ENCODE data around the gene CTSK.
A peak's percentile ranks its signal among the peaks of the same experiment; 100 is the strongest.
"Not testable (repeated sequence)": the region's sequence is repeated elsewhere in the genome, so short reads cannot be mapped to it uniquely, and the experiment has no call there.

Gene CTSK

DNA sequence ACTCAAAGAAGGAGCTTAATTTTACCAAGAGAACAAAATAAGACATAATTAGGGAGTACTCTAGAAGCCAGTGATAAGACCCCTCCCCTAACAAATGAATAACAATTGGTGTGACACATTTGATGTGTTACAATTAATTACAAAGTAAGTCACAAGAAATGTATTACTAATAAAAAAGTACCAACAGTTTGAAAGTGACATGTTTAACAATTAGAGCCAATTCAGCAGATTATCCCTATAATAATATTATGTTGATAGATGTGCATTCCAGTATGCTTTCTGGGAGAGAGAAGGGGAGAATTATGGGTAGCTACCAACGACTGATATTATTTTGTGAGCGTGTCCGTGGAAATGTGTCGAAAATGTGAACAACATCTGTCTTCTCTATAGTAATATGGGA is 19.1 kb downstream of the CTSK start:
- H3K9ac ChIP-seq (ENCODE audit: low read depth in 1 of 2, low read length in 2 of 2): no peak overlapping the region
- H3K4me3 ChIP-seq (ENCODE audit: low read length in 2 of 2): no peak overlapping the region
- no peaks in the 10 kb centered on the region for H3K9me3 ChIP-seq (ENCODE audit: control insufficient read depth in 2 of 2, low read length in 2 of 2)
- no peaks in the 10 kb centered on the region for H3K36me3 ChIP-seq (ENCODE audit: control insufficient read depth in 2 of 2, insufficient read depth in 2 of 2, low read length in 2 of 2)
- no peak overlapping the region for H3K27ac ChIP-seq (ENCODE audit: low read depth in 2 of 2, low read length in 2 of 2)
- no peaks in the 10 kb centered on the region for H3K4me1 ChIP-seq (ENCODE audit: control insufficient read depth in 2 of 2, insufficient read depth in 2 of 2, low read length in 2 of 2)
- H3K27me3 ChIP-seq (ENCODE audit: control insufficient read depth in 2 of 2, insufficient read depth in 2 of 2, low read length in 2 of 2): no peaks in the 10 kb centered on the region

- no peaks in the 10 kb centered on the region for H3K4me1 ChIP-seq (ENCODE audit: control insufficient read depth in 2 of 2, insufficient read depth in 2 of 2, low read length in 2 of 2)
- no peak overlapping the region for H3K9ac ChIP-seq (ENCODE audit: low read depth in 1 of 2, low read length in 2 of 2)
- H3K27me3 ChIP-seq (ENCODE audit: control insufficient read depth in 2 of 2, insufficient read depth in 2 of 2, low read length in 2 of 2): no peaks in the 10 kb centered on the region
- no peaks in the 10 kb centered on the region for H3K9me3 ChIP-seq (ENCODE audit: control insufficient read depth in 2 of 2, low read length in 2 of 2)
- H3K36me3 ChIP-seq (ENCODE audit: control insufficient read depth in 2 of 2, insufficient read depth in 2 of 2, low read length in 2 of 2): no peaks in the 10 kb centered on the region
- no peak overlapping the region for H3K27ac ChIP-seq (ENCODE audit: low read depth in 2 of 2, low read length in 2 of 2)
- H3K4me3 ChIP-seq (ENCODE audit: low read length in 2 of 2): no peak overlapping the region
Observed at GRCh38 chr1:150787455-150787854, 20.6 kb downstream of the CTSK start.

GRCh38 chr1:150780510-150780909 is 27.6 kb downstream of the CTSK start:
- Histone ChIP-seq H3K27me3 (ENCODE audit: control insufficient read depth in 2 of 2, insufficient read depth in 2 of 2, low read length in 2 of 2) (no peaks in the 10 kb centered on the region), H3K27ac (ENCODE audit: low read depth in 2 of 2, low read length in 2 of 2) (no peak overlapping the region), H3K36me3 (ENCODE audit: control insufficient read depth in 2 of 2, insufficient read depth in 2 of 2, low read length in 2 of 2) (no peaks in the 10 kb centered on the region), H3K9ac (ENCODE audit: low read depth in 1 of 2, low read length in 2 of 2) (no peak overlapping the region), H3K4me3 (ENCODE audit: low read length in 2 of 2) (no peak overlapping the region), H3K4me1 (ENCODE audit: control insufficient read depth in 2 of 2, insufficient read depth in 2 of 2, low read length in 2 of 2) (no peaks in the 10 kb centered on the region), H3K9me3 (ENCODE audit: control insufficient read depth in 2 of 2, low read length in 2 of 2) (no peaks in the 10 kb centered on the region)

DNA sequence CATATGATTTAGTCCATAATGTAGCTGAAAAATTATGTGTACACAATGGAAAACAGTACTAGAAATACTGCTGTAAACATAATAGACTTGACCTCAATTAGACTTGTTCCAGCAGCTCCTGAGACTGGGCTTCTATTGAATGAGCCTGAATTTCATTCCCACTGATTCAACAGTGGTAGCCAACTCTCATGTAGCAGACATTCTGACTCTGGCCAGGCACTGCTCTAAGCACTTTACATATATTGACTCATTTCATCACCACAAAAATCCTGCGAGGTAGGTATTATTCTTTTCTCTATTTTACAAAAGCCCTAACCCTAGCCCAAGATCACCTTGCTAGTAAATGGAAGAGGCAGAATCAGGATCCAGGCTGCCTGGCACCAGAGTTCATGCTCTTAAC is 29.7 kb downstream of the CTSK start:
- Histone ChIP-seq H3K36me3 (ENCODE audit: control insufficient read depth in 2 of 2, insufficient read depth in 2 of 2, low read length in 2 of 2) (no peaks in the 10 kb centered on the region), H3K9ac (ENCODE audit: low read depth in 1 of 2, low read length in 2 of 2) (no peak overlapping the region), H3K27ac (ENCODE audit: low read depth in 2 of 2, low read length in 2 of 2) (no peak overlapping the region), H3K4me1 (ENCODE audit: control insufficient read depth in 2 of 2, insufficient read depth in 2 of 2, low read length in 2 of 2) (no peaks in the 10 kb centered on the region), H3K27me3 (ENCODE audit: control insufficient read depth in 2 of 2, insufficient read depth in 2 of 2, low read length in 2 of 2) (no peaks in the 10 kb centered on the region), H3K4me3 (ENCODE audit: low read length in 2 of 2) (no peak overlapping the region), H3K9me3 (ENCODE audit: control insufficient read depth in 2 of 2, low read length in 2 of 2) (no peaks in the 10 kb centered on the region)

DNA sequence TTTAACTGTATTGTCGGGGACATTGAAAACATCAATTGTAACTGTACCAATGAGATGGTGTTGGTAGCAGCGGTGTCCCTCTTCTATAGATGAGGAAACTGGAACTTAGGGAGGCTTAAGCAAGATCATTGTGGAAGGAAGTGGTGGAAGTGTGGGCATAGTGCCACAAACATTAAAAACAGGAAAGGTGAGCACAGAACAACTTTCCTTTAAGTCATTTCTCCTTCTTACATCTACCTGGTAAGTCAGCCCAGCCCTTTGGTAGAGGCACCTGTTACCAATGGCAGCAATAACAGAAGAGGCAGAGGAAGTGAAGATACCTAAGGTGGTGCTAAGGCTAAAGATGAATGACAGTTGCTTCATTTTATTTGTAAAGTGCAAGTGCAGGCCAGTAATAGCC is 30.5 kb downstream of the CTSK start:
- Histone ChIP-seq H3K27ac (ENCODE audit: low read depth in 2 of 2, low read length in 2 of 2) (no peak overlapping the region), H3K9ac (ENCODE audit: low read depth in 1 of 2, low read length in 2 of 2) (no peak overlapping the region), H3K36me3 (ENCODE audit: control insufficient read depth in 2 of 2, insufficient read depth in 2 of 2, low read length in 2 of 2) (no peaks in the 10 kb centered on the region), H3K4me3 (ENCODE audit: low read length in 2 of 2) (no peak overlapping the region), H3K9me3 (ENCODE audit: control insufficient read depth in 2 of 2, low read length in 2 of 2) (no peaks in the 10 kb centered on the region), H3K27me3 (ENCODE audit: control insufficient read depth in 2 of 2, insufficient read depth in 2 of 2, low read length in 2 of 2) (no peaks in the 10 kb centered on the region), H3K4me1 (ENCODE audit: control insufficient read depth in 2 of 2, insufficient read depth in 2 of 2, low read length in 2 of 2) (no peaks in the 10 kb centered on the region)

GRCh38 chr1:150775931-150776505 is 32.0 kb downstream of the CTSK start:
- H3K36me3 ChIP-seq (ENCODE audit: control insufficient read depth in 2 of 2, insufficient read depth in 2 of 2, low read length in 2 of 2); H3K27me3 ChIP-seq (ENCODE audit: control insufficient read depth in 2 of 2, insufficient read depth in 2 of 2, low read length in 2 of 2); H3K4me1 ChIP-seq (ENCODE audit: control insufficient read depth in 2 of 2, insufficient read depth in 2 of 2, low read length in 2 of 2); H3K9ac ChIP-seq (ENCODE audit: low read depth in 1 of 2, low read length in 2 of 2); H3K27ac ChIP-seq (ENCODE audit: low read depth in 2 of 2, low read length in 2 of 2); H3K4me3 ChIP-seq (ENCODE audit: low read length in 2 of 2); H3K9me3 ChIP-seq (ENCODE audit: control insufficient read depth in 2 of 2, low read length in 2 of 2): not testable (repeated sequence)

- Histone ChIP-seq H3K27ac (ENCODE audit: low read depth in 2 of 2, low read length in 2 of 2) (no peak overlapping the region), H3K4me3 (ENCODE audit: low read length in 2 of 2) (no peak overlapping the region), H3K9me3 (ENCODE audit: control insufficient read depth in 2 of 2, low read length in 2 of 2) (no peaks in the 10 kb centered on the region), H3K27me3 (ENCODE audit: control insufficient read depth in 2 of 2, insufficient read depth in 2 of 2, low read length in 2 of 2) (no peaks in the 10 kb centered on the region), H3K4me1 (ENCODE audit: control insufficient read depth in 2 of 2, insufficient read depth in 2 of 2, low read length in 2 of 2) (no peaks in the 10 kb centered on the region), H3K9ac (ENCODE audit: low read depth in 1 of 2, low read length in 2 of 2) (no peak overlapping the region), H3K36me3 (ENCODE audit: control insufficient read depth in 2 of 2, insufficient read depth in 2 of 2, low read length in 2 of 2) (no peaks in the 10 kb centered on the region)
Observed at GRCh38 chr1:150775276-150775675, 32.8 kb downstream of the CTSK start.

GRCh38 chr1:150772326-150772725 is 35.7 kb downstream of the CTSK start:
- H3K9ac ChIP-seq (ENCODE audit: low read depth in 1 of 2, low read length in 2 of 2): no peak overlapping the region
- no peak overlapping the region for H3K27ac ChIP-seq (ENCODE audit: low read depth in 2 of 2, low read length in 2 of 2)
- H3K4me1 ChIP-seq (ENCODE audit: control insufficient read depth in 2 of 2, insufficient read depth in 2 of 2, low read length in 2 of 2): no peaks in the 10 kb centered on the region
- H3K27me3 ChIP-seq (ENCODE audit: control insufficient read depth in 2 of 2, insufficient read depth in 2 of 2, low read length in 2 of 2): no peaks in the 10 kb centered on the region
- H3K36me3 ChIP-seq (ENCODE audit: control insufficient read depth in 2 of 2, insufficient read depth in 2 of 2, low read length in 2 of 2): no peaks in the 10 kb centered on the region
- no peaks in the 10 kb centered on the region for H3K9me3 ChIP-seq (ENCODE audit: control insufficient read depth in 2 of 2, low read length in 2 of 2)
- no peak overlapping the region for H3K4me3 ChIP-seq (ENCODE audit: low read length in 2 of 2)

- not testable (repeated sequence) for H3K36me3 ChIP-seq (ENCODE audit: control insufficient read depth in 2 of 2, insufficient read depth in 2 of 2, low read length in 2 of 2); H3K27ac ChIP-seq (ENCODE audit: low read depth in 2 of 2, low read length in 2 of 2); H3K4me3 ChIP-seq (ENCODE audit: low read length in 2 of 2); H3K27me3 ChIP-seq (ENCODE audit: control insufficient read depth in 2 of 2, insufficient read depth in 2 of 2, low read length in 2 of 2); H3K9ac ChIP-seq (ENCODE audit: low read depth in 1 of 2, low read length in 2 of 2); H3K9me3 ChIP-seq (ENCODE audit: control insufficient read depth in 2 of 2, low read length in 2 of 2)
- peaks cover 10 to 17% of the 10 kb centered on the region in 2 donors for H3K4me1 ChIP-seq (ENCODE audit: control insufficient read depth in 2 of 2, insufficient read depth in 2 of 2, low read length in 2 of 2)
Observed at GRCh38 chr1:150767704-150768103, 40.4 kb downstream of the CTSK start.

GRCh38 chr1:150765977-150766301 is 42.1 kb downstream of the CTSK start:
- peak overlapping the region; percentile 69 to 91 for H3K4me3 ChIP-seq (ENCODE audit: low read length in 2 of 2)
- H3K9ac ChIP-seq (ENCODE audit: low read depth in 1 of 2, low read length in 2 of 2): peak overlapping the region; percentile 70 to 94
- not testable (repeated sequence) for H3K9me3 ChIP-seq (ENCODE audit: control insufficient read depth in 2 of 2, low read length in 2 of 2); H3K36me3 ChIP-seq (ENCODE audit: control insufficient read depth in 2 of 2, insufficient read depth in 2 of 2, low read length in 2 of 2); H3K27me3 ChIP-seq (ENCODE audit: control insufficient read depth in 2 of 2, insufficient read depth in 2 of 2, low read length in 2 of 2)
- H3K4me1 ChIP-seq (ENCODE audit: control insufficient read depth in 2 of 2, insufficient read depth in 2 of 2, low read length in 2 of 2): peaks cover 10 to 17% of the 10 kb centered on the region in 2 donors
- peak overlapping the region; percentile 79 to 94 for H3K27ac ChIP-seq (ENCODE audit: low read depth in 2 of 2, low read length in 2 of 2)
